Stimulated activated CD8-positive, alpha-beta memory T cell treated with anti-CD3 and anti-CD28 coated beads, Interleukin-4, amount 100 ng/mL, for 24 hours (primary cell): ENCODE measurements around the gene TMEM125.

Experiments used
- DNase-seq: peaks from one replicate; pipeline ENCODE4 v3.0.0-alpha.2; 2020; ENCODE audit warnings: low read depth

TMEM125 gene

GRCh38 chr1:43312212-43312623 lies 42.4 kb downstream of the TMEM125 start:
- no peak for DNase-seq

DNA sequence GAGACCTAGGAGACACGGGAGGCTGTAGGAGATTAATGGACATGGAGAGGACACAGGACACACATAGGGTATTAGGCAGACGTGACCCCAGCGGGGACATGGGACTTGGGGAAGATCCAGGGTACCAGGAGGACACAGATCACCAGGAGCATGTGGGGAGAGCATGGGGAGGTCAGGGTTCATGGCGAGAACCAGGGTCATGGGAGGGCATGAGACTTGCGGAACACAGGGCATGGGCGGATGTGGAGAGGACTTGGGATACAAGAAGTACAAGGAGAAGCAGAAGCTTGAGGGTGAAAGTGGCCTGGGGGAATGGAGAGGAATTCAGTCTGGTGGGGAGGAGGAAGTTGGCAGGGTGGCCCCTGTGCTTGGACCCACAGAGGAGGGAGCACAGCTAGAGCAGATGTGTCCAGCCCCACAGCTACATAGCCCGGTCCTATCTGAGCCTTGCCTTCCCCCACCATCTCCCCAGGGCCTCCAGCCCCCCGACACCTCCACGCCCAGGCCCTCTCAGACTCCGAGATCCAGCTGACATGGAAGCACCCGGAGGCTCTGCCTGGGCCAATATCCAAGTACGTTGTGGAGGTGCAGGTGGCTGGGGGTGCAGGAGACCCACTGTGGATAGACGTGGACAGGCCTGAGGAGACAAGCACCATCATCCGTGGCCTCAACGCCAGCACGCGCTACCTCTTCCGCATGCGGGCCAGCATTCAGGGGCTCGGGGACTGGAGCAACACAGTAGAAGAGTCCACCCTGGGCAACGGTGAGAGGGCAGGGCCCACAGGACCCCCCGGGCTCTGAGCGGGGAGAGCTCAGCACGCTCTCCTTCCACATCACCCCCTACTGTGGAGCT lies 43.1 kb downstream of the TMEM125 start:
- no peak for DNase-seq

DNA sequence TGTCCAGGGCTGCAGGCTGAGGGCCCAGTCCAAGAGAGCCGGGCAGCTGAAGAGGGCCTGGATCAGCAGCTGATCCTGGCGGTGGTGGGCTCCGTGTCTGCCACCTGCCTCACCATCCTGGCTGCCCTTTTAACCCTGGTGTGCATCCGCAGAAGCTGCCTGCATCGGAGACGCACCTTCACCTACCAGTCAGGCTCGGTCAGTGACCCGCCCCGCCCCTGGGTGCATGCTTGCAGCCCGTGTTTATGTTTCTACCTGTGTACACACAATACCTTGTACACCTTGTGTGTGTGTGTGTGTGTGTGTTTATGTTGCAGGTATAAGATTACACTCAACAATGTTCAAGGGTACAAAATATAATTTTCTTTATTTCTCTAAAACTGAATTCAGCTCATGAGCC lies 44.0 kb downstream of the TMEM125 start:
- DNase-seq, result no peak

- DNase-seq, result no peak
Observed at GRCh38 chr1:43314233-43314632, 44.5 kb downstream of the TMEM125 start.

GRCh38 chr1:43315481-43315880 lies 45.7 kb downstream of the TMEM125 start:
- no peak for DNase-seq

- no peak for DNase-seq
Observed at GRCh38 chr1:43315963-43316737, 46.4 kb downstream of the TMEM125 start.

DNA sequence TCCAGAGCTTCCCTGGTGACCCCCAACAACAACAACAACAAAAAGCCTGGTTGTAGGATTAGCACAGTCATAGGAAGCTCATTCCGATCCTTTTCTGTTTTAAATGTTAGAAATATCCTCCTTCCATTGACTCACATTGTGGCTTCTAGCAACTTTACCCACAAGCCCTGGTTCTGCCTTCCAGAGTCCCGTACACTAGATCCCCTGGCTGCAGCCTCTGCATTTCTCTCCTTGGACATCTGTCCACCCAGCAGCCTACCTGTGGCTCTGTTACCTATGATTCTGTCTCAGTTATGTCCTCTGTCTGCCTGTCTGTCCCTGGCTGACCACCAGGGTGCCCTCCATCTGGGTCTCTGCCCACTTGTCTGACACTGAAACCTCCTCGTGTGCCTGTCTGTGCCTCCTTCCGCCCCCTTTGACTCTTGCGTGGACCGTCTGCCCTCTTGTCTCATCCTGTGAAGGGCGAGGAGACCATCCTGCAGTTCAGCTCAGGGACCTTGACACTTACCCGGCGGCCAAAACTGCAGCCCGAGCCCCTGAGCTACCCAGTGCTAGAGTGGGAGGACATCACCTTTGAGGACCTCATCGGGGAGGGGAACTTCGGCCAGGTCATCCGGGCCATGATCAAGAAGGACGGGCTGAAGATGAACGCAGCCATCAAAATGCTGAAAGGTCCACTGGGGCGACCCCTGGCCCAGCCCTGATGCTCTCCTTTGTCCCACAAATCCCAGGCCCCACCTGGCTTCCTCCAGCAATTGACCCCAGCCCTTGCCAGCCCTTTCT lies 47.1 kb downstream of the TMEM125 start:
- no peak for DNase-seq

- DNase-seq, result no peak
Observed at GRCh38 chr1:43317817-43318471, 48.2 kb downstream of the TMEM125 start.

GRCh38 chr1:43318831-43319230 lies 49.0 kb downstream of the TMEM125 start:
- DNase-seq, result no peak

DNA sequence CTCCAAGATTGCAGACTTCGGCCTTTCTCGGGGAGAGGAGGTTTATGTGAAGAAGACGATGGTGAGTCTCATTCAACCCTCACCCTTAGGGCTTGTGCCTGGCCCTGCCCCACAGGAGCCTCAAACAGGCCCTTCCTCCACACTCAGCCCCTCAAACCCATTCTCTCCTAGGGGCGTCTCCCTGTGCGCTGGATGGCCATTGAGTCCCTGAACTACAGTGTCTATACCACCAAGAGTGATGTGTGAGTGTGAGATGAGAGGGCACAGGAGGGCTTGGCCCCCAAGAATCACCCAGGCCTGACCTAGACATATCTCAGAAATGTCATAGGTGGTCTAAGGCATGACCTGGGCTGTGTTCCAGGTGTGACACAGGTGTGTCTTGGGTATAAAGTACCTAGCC lies 49.5 kb downstream of the TMEM125 start:
- no peak for DNase-seq

- no peak for DNase-seq
Observed at GRCh38 chr1:43319766-43320165, 50.0 kb downstream of the TMEM125 start.

GRCh38 chr1:43321331-43321891 lies 51.6 kb downstream of the TMEM125 start:
- DNase-seq, result no peak

- no peak for DNase-seq
Observed at GRCh38 chr1:43322506-43322905, 52.7 kb downstream of the TMEM125 start.
